ENCODE data around the gene DSC2. TPM values are rescaled to one million over a fixed set of nuclear protein-coding genes. Genes with fewer than 3 reads are reported as not detected.

The DSC2 gene
- total RNA-seq, 1 experiment from 2014 or later: 33.4 TPM

DNA sequence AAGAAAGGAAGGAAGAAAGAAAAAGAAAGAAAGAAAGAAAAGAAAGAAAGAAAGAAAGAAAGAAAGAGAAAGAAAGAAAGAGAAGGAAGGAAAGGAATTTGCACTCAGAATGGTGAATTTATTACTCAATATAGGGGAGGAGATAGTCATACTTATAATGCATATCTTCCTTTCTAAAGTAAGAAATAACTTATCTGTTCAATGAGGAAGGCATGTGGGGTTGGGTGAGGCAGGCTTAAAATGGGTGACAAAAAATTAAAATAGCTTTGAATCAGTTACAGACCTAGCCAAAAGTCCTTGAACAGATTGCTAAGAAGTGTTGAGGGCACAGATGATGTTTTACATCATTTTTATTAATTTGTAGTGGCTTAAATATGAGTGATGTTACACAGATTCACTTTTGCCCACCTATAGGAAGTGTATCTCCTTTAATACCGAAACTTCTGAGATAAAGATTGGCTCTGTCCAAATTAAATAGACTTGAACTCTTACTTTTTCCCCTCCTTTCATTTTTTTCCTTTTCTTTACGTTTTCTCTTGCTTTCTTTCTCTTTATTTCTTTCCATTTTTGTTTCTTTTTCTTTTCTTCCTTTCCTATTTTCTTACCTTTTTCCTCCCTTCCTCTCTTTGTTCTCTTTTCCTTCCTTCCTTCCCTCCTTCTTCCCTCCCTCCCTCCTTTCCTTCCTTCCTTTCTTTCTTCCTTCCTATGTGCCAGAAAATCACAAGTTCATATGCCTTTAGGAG lies 14.8 kb upstream of the DSC2 start (continued):
- TF ChIP-seq, protein P1, sequence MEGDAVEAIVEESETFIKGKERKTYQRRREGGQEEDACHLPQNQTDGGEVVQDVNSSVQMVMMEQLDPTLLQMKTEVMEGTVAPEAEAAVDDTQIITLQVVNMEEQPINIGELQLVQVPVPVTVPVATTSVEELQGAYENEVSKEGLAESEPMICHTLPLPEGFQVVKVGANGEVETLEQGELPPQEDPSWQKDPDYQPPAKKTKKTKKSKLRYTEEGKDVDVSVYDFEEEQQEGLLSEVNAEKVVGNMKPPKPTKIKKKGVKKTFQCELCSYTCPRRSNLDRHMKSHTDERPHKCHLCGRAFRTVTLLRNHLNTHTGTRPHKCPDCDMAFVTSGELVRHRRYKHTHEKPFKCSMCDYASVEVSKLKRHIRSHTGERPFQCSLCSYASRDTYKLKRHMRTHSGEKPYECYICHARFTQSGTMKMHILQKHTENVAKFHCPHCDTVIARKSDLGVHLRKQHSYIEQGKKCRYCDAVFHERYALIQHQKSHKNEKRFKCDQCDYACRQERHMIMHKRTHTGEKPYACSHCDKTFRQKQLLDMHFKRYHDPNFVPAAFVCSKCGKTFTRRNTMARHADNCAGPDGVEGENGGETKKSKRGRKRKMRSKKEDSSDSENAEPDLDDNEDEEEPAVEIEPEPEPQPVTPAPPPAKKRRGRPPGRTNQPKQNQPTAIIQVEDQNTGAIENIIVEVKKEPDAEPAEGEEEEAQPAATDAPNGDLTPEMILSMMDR (IDR thresholded peaks at IDR 0.05 in 2 of 3, conservative IDR thresholded peaks at IDR 0.05 in 1 of 3; ENCODE audit: borderline replicate concordance in 1 of 3, insufficient read depth in 1 of 3, low read depth in 2 of 3, low read length in 2 of 3): no peak
- TF ChIP-seq EZH2 (IDR thresholded peaks at IDR 0.05): no peak
- TF ChIP-seq, protein P2, sequence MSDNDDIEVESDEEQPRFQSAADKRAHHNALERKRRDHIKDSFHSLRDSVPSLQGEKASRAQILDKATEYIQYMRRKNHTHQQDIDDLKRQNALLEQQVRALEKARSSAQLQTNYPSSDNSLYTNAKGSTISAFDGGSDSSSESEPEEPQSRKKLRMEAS (IDR thresholded peaks at IDR 0.05): no peak
- no peak for TF ChIP-seq FOSL1 (IDR thresholded peaks at IDR 0.05; ENCODE audit: low read depth)
- TF ChIP-seq ATF3 (IDR thresholded peaks at IDR 0.05): no peak

DNA sequence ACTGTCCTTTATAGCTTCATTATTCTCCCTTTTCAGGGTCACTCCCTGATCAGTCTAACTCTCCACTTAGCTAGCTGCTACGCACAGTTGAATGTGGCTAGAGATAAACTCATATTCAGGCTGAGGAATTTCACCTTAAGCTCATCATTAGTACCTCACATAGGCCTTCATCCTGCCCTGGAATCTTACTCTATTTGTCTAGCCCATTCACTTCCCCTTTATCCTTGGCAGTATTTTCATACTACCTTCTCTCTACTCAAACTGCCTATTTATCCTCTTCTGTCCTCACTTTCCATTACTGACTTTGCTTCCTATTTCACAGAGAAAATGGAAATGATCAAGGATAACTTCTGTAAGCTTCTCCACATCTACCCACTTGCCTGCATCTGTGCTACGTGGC lies 10.6 kb upstream of the DSC2 start:
- no peak for ATAC-seq
- ChIA-PET CTCF (no interaction called here), RAD21 (ENCODE audit: low non-redundant PET in 1 of 2, low total read pairs in 2 of 2, uncharacterized antibody in 2 of 2, unreplicated experiment in 2 of 2) (no interaction called here), POLR2A (no interaction called here)
- no peak for TF ChIP-seq EZH2phosphoT487 (IDR thresholded peaks at IDR 0.05; ENCODE audit: borderline replicate concordance)
- no peak for TF ChIP-seq ZFX (IDR thresholded peaks at IDR 0.05)
- TF ChIP-seq RAD21 (IDR thresholded peaks at IDR 0.05; ENCODE audit: low read depth): no peak
- no peak for TF ChIP-seq SIN3A (IDR thresholded peaks at IDR 0.05; ENCODE audit: low read depth)
- no peak for TF ChIP-seq ZNF274 (IDR thresholded peaks at IDR 0.05; ENCODE audit: low read depth, low read length)
- no peak for TF ChIP-seq POLR2A (IDR thresholded peaks at IDR 0.05; ENCODE audit: borderline replicate concordance, extremely low read depth, insufficient read depth, insufficient read length)
- TF ChIP-seq, protein P3, sequence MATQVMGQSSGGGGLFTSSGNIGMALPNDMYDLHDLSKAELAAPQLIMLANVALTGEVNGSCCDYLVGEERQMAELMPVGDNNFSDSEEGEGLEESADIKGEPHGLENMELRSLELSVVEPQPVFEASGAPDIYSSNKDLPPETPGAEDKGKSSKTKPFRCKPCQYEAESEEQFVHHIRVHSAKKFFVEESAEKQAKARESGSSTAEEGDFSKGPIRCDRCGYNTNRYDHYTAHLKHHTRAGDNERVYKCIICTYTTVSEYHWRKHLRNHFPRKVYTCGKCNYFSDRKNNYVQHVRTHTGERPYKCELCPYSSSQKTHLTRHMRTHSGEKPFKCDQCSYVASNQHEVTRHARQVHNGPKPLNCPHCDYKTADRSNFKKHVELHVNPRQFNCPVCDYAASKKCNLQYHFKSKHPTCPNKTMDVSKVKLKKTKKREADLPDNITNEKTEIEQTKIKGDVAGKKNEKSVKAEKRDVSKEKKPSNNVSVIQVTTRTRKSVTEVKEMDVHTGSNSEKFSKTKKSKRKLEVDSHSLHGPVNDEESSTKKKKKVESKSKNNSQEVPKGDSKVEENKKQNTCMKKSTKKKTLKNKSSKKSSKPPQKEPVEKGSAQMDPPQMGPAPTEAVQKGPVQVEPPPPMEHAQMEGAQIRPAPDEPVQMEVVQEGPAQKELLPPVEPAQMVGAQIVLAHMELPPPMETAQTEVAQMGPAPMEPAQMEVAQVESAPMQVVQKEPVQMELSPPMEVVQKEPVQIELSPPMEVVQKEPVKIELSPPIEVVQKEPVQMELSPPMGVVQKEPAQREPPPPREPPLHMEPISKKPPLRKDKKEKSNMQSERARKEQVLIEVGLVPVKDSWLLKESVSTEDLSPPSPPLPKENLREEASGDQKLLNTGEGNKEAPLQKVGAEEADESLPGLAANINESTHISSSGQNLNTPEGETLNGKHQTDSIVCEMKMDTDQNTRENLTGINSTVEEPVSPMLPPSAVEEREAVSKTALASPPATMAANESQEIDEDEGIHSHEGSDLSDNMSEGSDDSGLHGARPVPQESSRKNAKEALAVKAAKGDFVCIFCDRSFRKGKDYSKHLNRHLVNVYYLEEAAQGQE (IDR thresholded peaks at IDR 0.05; ENCODE audit: low read depth): no peak
- no peak for TF ChIP-seq SRF (IDR thresholded peaks at IDR 0.05; ENCODE audit: low read depth)
- TF ChIP-seq ATF3 (IDR thresholded peaks at IDR 0.05): no peak
- TF ChIP-seq FOSL1 (IDR thresholded peaks at IDR 0.05; ENCODE audit: low read depth): no peak
- no peak for TF ChIP-seq ELF1 (IDR thresholded peaks at IDR 0.05; ENCODE audit: borderline replicate concordance, low read depth)
- no peak for TF ChIP-seq EZH2 (IDR thresholded peaks at IDR 0.05)
- TF ChIP-seq YY1 (IDR thresholded peaks at IDR 0.05; ENCODE audit: extremely low read depth, insufficient replicate concordance, low read depth, low read length): no peak
- no peak for TF ChIP-seq CEBPB (IDR thresholded peaks at IDR 0.05; ENCODE audit: low read depth)
- H3K79me2 ChIP-seq (ENCODE audit: insufficient read depth, low read length): no peaks in the 10 kb centered on the region
- H3K27ac ChIP-seq (ENCODE audit: low read depth, low read length): no peak overlapping the region
- no TSS peak for BruUV-seq (replicated peaks)
- H3K9me2 ChIP-seq (ENCODE audit: insufficient read depth): no peaks in the 10 kb centered on the region
- no peaks in the 10 kb centered on the region for H3K9me3 ChIP-seq (ENCODE audit: control insufficient read depth in 1 of 2, insufficient read depth in 1 of 2, low read depth in 1 of 2, low read length in 2 of 2)
- no peaks in the 10 kb centered on the region for H3K36me3 ChIP-seq (ENCODE audit: control insufficient read depth in 1 of 2, insufficient read depth in 2 of 2, low read length in 2 of 2)
- no peak overlapping the region for H3K4me3 ChIP-seq (replicated peaks in 1 of 2; ENCODE audit: low read depth in 1 of 2, low read length in 2 of 2)
- H4K20me1 ChIP-seq (ENCODE audit: insufficient read depth): no peaks in the 10 kb centered on the region
- no peak overlapping the region for H3K4me2 ChIP-seq (ENCODE audit: low read length)
- intact Hi-C loops (cut with micrococcal nuclease): no loop called here
- no peak for DNase-seq (ENCODE audit: low read depth, low spot score)
- no peaks in the 10 kb centered on the region for H3K4me1 ChIP-seq (ENCODE audit: control insufficient read depth in 1 of 2, insufficient read depth in 2 of 2, low read length in 2 of 2)
- no peaks in the 10 kb centered on the region for H3K27me3 ChIP-seq (ENCODE audit: insufficient read depth, low read length)
- H3K9ac ChIP-seq (ENCODE audit: low read length): no peak overlapping the region
- no peak overlapping the region for H2AFZ ChIP-seq (ENCODE audit: low read depth, low read length, poor library complexity, severe bottlenecking)
